DND-41 (cell line): Measurements from ENCODE around the gene CYP3A4.

Experiments used
- EZH2 ChIP-seq: IDR thresholded peaks from 3 replicates; pipeline ENCODE4 v1.6.1; 2012; ENCODE audit warnings: borderline replicate concordance, low read depth, mild to moderate bottlenecking, moderate library complexity, low read length, inconsistent platforms; ENCODE audit not compliant: severe bottlenecking
- TF ChIP-seq, protein P1 (sequence below): IDR thresholded peaks from 2 replicates; pipeline ENCODE4 v1.5.1; 2012; ENCODE audit warnings: borderline replicate concordance, low read length, moderate library complexity, mild to moderate bottlenecking; ENCODE audit not compliant: poor library complexity, severe bottlenecking; ENCODE audit errors: extremely low read depth

DNA sequence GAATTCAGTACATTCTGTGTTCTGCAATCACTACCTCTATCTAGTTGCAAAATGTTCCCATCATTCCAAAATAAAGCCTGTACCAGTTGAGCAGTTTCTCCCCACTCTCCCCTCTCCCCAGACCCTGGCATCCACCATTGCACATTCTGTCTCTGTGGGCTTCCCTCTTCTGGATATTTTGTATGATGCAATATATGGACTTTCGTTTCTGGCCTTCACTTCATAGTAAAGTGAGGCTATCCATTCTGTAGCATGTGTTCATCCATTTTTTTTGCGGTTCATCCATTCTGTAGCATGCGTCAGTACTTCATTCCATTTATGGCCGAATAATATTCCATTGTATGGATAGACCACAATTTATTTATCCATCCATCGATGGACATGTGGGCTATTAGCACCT lies 9.5 kb upstream of the CYP3A4 start:
- TF ChIP-seq, protein P1, sequence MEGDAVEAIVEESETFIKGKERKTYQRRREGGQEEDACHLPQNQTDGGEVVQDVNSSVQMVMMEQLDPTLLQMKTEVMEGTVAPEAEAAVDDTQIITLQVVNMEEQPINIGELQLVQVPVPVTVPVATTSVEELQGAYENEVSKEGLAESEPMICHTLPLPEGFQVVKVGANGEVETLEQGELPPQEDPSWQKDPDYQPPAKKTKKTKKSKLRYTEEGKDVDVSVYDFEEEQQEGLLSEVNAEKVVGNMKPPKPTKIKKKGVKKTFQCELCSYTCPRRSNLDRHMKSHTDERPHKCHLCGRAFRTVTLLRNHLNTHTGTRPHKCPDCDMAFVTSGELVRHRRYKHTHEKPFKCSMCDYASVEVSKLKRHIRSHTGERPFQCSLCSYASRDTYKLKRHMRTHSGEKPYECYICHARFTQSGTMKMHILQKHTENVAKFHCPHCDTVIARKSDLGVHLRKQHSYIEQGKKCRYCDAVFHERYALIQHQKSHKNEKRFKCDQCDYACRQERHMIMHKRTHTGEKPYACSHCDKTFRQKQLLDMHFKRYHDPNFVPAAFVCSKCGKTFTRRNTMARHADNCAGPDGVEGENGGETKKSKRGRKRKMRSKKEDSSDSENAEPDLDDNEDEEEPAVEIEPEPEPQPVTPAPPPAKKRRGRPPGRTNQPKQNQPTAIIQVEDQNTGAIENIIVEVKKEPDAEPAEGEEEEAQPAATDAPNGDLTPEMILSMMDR: no peak
- TF ChIP-seq EZH2: no peak
